ENCODE results near the gene POLG.

POLG gene

DNA sequence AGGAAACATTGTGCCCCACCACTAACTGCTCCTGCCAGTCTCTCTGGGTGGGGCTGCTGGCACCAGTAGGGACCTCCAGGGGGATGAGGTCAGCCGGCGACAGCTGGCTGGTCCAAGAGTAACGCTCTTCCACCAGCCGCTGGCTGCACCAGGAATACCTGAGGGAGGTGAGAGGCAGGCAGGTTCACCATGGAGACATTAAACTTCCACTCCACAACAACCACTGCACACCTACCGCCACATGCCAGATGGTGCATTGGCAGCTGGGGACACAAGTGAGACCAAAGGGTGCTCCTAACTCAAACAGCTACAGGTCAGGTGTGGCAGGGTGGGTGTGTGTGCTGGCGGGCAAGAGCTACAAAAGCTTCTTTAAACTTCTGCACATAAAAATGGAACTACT, 4.5 kb downstream of the POLG start:
- TF ChIP-seq, protein P1, sequence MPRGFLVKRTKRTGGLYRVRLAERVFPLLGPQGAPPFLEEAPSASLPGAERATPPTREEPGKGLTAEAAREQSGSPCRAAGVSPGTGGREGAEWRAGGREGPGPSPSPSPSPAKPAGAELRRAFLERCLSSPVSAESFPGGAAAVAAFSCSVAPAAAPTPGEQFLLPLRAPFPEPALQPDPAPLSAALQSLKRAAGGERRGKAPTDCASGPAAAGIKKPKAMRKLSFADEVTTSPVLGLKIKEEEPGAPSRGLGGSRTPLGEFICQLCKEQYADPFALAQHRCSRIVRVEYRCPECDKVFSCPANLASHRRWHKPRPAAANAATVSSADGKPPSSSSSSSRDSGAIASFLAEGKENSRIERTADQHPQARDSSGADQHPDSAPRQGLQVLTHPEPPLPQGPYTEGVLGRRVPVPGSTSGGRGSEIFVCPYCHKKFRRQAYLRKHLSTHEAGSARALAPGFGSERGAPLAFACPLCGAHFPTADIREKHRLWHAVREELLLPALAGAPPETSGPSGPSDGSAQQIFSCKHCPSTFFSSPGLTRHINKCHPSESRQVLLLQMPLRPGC (tag by site-specific recombination; IDR thresholded peaks at IDR 0.05), result no peak
- TF ChIP-seq, protein P2, sequence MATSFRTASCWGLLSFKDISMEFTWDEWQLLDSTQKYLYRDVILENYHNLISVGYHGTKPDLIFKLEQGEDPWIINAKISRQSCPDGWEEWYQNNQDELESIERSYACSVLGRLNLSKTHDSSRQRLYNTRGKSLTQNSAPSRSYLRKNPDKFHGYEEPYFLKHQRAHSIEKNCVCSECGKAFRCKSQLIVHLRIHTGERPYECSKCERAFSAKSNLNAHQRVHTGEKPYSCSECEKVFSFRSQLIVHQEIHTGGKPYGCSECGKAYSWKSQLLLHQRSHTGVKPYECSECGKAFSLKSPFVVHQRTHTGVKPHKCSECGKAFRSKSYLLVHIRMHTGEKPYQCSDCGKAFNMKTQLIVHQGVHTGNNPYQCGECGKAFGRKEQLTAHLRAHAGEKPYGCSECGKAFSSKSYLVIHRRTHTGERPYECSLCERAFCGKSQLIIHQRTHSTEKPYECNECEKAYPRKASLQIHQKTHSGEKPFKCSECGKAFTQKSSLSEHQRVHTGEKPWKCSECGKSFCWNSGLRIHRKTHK (tag by site-specific recombination; IDR thresholded peaks at IDR 0.05), result no peak
- no peak for TF ChIP-seq FEZF1 (tag by site-specific recombination; IDR thresholded peaks at IDR 0.05)
- no peak for TF ChIP-seq ZNF561 (tag by site-specific recombination; IDR thresholded peaks at IDR 0.05; ENCODE audit: borderline replicate concordance)
- TF ChIP-seq ZSCAN30 (tag by site-specific recombination; IDR thresholded peaks at IDR 0.05), result no peak
- no peak for TF ChIP-seq ZNF596 (tag by site-specific recombination; IDR thresholded peaks at IDR 0.05)
- no peak for TF ChIP-seq ZNF426 (tag by site-specific recombination; IDR thresholded peaks at IDR 0.05)
- TF ChIP-seq, protein P3, sequence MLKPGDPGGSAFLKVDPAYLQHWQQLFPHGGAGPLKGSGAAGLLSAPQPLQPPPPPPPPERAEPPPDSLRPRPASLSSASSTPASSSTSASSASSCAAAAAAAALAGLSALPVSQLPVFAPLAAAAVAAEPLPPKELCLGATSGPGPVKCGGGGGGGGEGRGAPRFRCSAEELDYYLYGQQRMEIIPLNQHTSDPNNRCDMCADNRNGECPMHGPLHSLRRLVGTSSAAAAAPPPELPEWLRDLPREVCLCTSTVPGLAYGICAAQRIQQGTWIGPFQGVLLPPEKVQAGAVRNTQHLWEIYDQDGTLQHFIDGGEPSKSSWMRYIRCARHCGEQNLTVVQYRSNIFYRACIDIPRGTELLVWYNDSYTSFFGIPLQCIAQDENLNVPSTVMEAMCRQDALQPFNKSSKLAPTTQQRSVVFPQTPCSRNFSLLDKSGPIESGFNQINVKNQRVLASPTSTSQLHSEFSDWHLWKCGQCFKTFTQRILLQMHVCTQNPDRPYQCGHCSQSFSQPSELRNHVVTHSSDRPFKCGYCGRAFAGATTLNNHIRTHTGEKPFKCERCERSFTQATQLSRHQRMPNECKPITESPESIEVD (tag by site-specific recombination; IDR thresholded peaks at IDR 0.05), result no peak
- Histone ChIP-seq H3K4me3 (ENCODE audit: low read depth, low read length) (no peak overlapping the region), H3K9me3 (ENCODE audit: control insufficient read depth, insufficient read depth, low read depth, low read length) (no peaks in the 10 kb centered on the region), H3K27ac (ENCODE audit: extremely low read depth, low read depth, low read length) (no peak overlapping the region), H3K4me1 (ENCODE audit: control insufficient read depth, insufficient read depth, low read length) (peaks cover 10% of the 10 kb centered on the region), H3K36me3 (ENCODE audit: control insufficient read depth in 2 of 2, insufficient read depth in 1 of 2, low read length in 2 of 2) (peaks cover 63 to 86% of the 10 kb centered on the region in 2 experiments)
- POLR2A ChIA-PET, result interaction anchor here (1.1 to 1.7 kb wide), 5 partner anchors 7 to 245 kb away, joined by 3 to 4 read pairs (median 4); partner anchors contain the start of gene TICRR
- CTCF ChIA-PET, result interaction anchor here (0.7 to 4.1 kb wide), 3 partner anchors 10 to 123 kb away, joined by 3 to 18 read pairs (median 7); no protein-coding TSS in a partner anchor

DNA sequence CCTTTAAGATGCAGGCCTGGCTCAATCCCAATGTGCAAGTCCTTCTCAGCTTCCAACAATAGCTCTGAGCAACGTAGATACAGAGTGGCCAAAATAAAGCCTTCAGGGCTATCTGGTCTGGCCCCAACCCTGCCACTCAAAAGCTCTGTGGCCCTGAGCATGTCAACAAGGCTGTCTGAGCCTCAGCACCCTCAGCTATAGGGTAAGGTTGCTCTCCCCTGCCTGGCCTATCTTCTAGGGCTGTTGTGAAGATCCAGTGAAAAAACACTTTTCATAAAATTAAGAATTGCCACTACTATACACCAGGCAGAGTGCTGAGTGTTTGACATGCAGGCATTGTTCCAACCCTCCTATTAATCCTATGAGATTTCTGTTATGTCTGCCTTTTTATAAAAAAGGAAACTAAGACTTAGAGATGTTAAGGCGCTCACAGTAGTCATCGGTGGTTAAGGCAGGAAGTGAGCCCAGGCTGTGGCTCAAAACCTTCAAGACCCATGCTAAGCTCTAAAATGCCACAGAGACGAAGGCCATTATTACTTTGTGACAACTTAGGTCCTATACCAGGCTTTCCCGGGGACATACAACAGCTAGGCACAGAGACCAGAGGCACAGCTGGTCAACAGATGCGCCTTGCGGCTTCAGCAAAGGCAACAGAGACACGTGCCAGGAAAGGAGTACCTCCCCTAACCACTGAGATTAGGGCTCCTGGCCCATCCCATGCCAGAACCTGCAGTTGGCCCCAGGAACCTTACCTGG, 5.1 kb downstream of the POLG start:
- POLR2A ChIA-PET, result interaction anchor here (1.2 to 1.7 kb wide), 4 partner anchors 8 to 246 kb away, joined by 4 read pairs; partner anchors contain the start of gene TICRR
- peaks cover 69 to 92% of the 10 kb centered on the region in 2 experiments for H3K36me3 ChIP-seq (ENCODE audit: control insufficient read depth in 2 of 2, insufficient read depth in 1 of 2, low read length in 2 of 2)
- H3K9me3 ChIP-seq (ENCODE audit: control insufficient read depth, insufficient read depth, low read depth, low read length), result no peaks in the 10 kb centered on the region
- peaks cover 10% of the 10 kb centered on the region for H3K4me1 ChIP-seq (ENCODE audit: control insufficient read depth, insufficient read depth, low read length)
- CTCF ChIA-PET, result interaction anchor here (0.5 to 4.1 kb wide), 6 partner anchors 9 to 425 kb away, joined by 3 to 18 read pairs (median 4); no protein-coding TSS in a partner anchor
- no peak overlapping the region for H3K27ac ChIP-seq (ENCODE audit: extremely low read depth, low read depth, low read length)
- H3K4me3 ChIP-seq (ENCODE audit: low read depth, low read length), result no peak overlapping the region
- no peak for TF ChIP-seq ZBTB20 (tag by site-specific recombination; IDR thresholded peaks at IDR 0.05)
- no peak for TF ChIP-seq ZNF626 (tag by site-specific recombination; IDR thresholded peaks at IDR 0.05)
- no peak for TF ChIP-seq ZNF426 (tag by site-specific recombination; IDR thresholded peaks at IDR 0.05)
- no peak for TF ChIP-seq ZBTB7A (tag by site-specific recombination; IDR thresholded peaks at IDR 0.05; ENCODE audit: low read depth)
- no peak for TF ChIP-seq ZNF2 (tag by site-specific recombination; IDR thresholded peaks at IDR 0.05)
- no peak for TF ChIP-seq ZNF670 (tag by site-specific recombination; IDR thresholded peaks at IDR 0.05; ENCODE audit: low read depth)
- TF ChIP-seq, protein P4, sequence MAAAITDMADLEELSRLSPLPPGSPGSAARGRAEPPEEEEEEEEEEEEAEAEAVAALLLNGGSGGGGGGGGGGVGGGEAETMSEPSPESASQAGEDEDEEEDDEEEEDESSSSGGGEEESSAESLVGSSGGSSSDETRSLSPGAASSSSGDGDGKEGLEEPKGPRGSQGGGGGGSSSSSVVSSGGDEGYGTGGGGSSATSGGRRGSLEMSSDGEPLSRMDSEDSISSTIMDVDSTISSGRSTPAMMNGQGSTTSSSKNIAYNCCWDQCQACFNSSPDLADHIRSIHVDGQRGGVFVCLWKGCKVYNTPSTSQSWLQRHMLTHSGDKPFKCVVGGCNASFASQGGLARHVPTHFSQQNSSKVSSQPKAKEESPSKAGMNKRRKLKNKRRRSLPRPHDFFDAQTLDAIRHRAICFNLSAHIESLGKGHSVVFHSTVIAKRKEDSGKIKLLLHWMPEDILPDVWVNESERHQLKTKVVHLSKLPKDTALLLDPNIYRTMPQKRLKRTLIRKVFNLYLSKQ (tag by site-specific recombination; IDR thresholded peaks at IDR 0.05; ENCODE audit: borderline replicate concordance), result no peak
- TF ChIP-seq GLIS2 (tag by site-specific recombination; IDR thresholded peaks at IDR 0.05), result no peak
- no peak for TF ChIP-seq ZNF324 (tag by site-specific recombination; IDR thresholded peaks at IDR 0.05)
- TF ChIP-seq ZBTB8A (tag by site-specific recombination; IDR thresholded peaks at IDR 0.05), result no peak
- TF ChIP-seq, protein P5, sequence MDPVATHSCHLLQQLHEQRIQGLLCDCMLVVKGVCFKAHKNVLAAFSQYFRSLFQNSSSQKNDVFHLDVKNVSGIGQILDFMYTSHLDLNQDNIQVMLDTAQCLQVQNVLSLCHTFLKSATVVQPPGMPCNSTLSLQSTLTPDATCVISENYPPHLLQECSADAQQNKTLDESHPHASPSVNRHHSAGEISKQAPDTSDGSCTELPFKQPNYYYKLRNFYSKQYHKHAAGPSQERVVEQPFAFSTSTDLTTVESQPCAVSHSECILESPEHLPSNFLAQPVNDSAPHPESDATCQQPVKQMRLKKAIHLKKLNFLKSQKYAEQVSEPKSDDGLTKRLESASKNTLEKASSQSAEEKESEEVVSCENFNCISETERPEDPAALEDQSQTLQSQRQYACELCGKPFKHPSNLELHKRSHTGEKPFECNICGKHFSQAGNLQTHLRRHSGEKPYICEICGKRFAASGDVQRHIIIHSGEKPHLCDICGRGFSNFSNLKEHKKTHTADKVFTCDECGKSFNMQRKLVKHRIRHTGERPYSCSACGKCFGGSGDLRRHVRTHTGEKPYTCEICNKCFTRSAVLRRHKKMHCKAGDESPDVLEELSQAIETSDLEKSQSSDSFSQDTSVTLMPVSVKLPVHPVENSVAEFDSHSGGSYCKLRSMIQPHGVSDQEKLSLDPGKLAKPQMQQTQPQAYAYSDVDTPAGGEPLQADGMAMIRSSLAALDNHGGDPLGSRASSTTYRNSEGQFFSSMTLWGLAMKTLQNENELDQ (tag by site-specific recombination; IDR thresholded peaks at IDR 0.05; ENCODE audit: low read depth), result no peak
- TF ChIP-seq ZNF211 (tag by site-specific recombination; IDR thresholded peaks at IDR 0.05; ENCODE audit: low read depth), result no peak
- no peak for TF ChIP-seq HOXC10 (CRISPR knock-in tag; IDR thresholded peaks at IDR 0.05)
- TF ChIP-seq ZNF621 (tag by site-specific recombination; IDR thresholded peaks at IDR 0.05), result no peak
- TF ChIP-seq, protein P6, sequence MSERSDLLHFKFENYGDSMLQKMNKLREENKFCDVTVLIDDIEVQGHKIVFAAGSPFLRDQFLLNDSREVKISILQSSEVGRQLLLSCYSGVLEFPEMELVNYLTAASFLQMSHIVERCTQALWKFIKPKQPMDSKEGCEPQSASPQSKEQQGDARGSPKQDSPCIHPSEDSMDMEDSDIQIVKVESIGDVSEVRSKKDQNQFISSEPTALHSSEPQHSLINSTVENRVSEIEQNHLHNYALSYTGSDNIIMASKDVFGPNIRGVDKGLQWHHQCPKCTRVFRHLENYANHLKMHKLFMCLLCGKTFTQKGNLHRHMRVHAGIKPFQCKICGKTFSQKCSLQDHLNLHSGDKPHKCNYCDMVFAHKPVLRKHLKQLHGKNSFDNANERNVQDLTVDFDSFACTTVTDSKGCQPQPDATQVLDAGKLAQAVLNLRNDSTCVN (tag by site-specific recombination; optimal IDR thresholded peaks at IDR 0.05), result no peak
- no peak for TF ChIP-seq ZBTB48 (tag by site-specific recombination; IDR thresholded peaks at IDR 0.05)
- TF ChIP-seq ZFP3 (tag by site-specific recombination; IDR thresholded peaks at IDR 0.05; ENCODE audit: low read depth), result no peak
